Panc1 (cell line): ENCODE measurements around the gene ARID5B.

Source experiments
- POLR2AphosphoS5 ChIP-seq: IDR thresholded peaks from 2 replicates; pipeline ENCODE4 v1.6.1; 2012; ENCODE audit warnings: mild to moderate bottlenecking, low read depth, low read length, moderate library complexity
- REST ChIP-seq, 2 experiments: IDR thresholded peaks; 2 replicates each; pipeline ENCODE4 v1.6.1; 2011 to 2012; ENCODE audit warnings: low read depth in 2 of 2, control low read depth in 1 of 2, low read length in 1 of 2, mild to moderate bottlenecking in 1 of 2, moderate library complexity in 1 of 2; ENCODE audit not compliant: insufficient read depth in 1 of 2
- TF ChIP-seq, protein P1 (sequence below): fragments of 450-650 bp; IDR thresholded peaks from 2 replicates; pipeline ENCODE4 v1.5.1; 2017; ENCODE audit warnings: mild to moderate bottlenecking

- TF ChIP-seq, protein P1, sequence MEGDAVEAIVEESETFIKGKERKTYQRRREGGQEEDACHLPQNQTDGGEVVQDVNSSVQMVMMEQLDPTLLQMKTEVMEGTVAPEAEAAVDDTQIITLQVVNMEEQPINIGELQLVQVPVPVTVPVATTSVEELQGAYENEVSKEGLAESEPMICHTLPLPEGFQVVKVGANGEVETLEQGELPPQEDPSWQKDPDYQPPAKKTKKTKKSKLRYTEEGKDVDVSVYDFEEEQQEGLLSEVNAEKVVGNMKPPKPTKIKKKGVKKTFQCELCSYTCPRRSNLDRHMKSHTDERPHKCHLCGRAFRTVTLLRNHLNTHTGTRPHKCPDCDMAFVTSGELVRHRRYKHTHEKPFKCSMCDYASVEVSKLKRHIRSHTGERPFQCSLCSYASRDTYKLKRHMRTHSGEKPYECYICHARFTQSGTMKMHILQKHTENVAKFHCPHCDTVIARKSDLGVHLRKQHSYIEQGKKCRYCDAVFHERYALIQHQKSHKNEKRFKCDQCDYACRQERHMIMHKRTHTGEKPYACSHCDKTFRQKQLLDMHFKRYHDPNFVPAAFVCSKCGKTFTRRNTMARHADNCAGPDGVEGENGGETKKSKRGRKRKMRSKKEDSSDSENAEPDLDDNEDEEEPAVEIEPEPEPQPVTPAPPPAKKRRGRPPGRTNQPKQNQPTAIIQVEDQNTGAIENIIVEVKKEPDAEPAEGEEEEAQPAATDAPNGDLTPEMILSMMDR, result peak; percentile 71
- TF ChIP-seq REST (IDR thresholded peaks at IDR 0.05; ENCODE audit: insufficient read depth in 1 of 2, low read depth in 2 of 2, low read length in 1 of 2) (no peak), POLR2AphosphoS5 (no peak)
Observed at GRCh38 chr10:61902445-61903220, 1.1 kb downstream of the ARID5B start.
